Stimulated activated CD4-positive, alpha-beta T cell treated with anti-CD3 and anti-CD28 coated beads, Interleukin-4, amount 100 ng/mL, for 4 hours (primary cell): ENCODE measurements around the gene TSPAN31.

Experiments used
- DNase-seq, 2 experiments: peaks; one replicate each; pipeline ENCODE4 v3.0.0-alpha.2; 2020

TSPAN31 gene

DNA sequence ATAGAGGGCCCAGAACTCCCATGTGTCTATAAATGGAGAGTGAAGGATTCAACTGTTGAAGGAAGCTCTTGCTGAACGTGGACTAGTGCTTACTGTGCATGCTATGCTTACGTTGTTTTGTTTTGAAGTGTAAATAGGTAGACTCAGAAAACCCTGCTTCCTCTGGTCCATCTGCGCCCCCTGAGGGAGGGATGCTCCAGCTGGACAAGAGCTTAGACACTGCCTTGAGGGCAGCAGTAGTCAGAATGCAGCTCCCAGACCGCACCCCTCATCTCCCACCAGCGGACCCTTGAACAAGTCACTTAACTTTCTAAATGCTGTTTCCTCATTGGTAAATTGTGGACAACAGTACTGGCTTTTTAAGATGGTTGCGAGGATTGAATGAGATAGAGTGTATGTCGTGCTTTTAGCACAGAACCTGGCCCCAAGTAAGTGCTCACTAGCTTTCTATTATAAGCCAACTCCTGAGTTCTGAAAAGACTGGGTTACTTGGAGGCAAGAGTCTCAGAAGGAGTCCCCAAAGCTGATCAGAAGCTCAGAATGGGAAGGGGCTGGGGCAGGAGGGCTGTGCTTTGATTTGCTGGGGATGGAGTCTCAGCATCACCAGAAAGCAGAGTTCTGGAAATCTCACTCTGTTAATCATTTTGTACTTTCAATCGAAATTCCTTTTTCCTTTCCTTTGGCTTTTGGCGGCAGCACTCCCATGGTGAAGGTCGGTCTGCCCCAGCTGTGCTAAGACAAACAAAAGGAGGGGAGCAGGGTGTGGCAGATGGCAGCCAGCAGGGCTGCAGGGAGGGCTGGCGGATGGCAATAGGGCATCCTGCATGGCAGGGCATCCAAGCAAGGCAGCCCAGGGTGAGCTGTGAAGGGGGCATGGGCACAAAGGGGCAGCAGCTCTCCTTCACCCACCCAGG lies 21.9 kb upstream of the TSPAN31 start:
- no peak for DNase-seq

DNA sequence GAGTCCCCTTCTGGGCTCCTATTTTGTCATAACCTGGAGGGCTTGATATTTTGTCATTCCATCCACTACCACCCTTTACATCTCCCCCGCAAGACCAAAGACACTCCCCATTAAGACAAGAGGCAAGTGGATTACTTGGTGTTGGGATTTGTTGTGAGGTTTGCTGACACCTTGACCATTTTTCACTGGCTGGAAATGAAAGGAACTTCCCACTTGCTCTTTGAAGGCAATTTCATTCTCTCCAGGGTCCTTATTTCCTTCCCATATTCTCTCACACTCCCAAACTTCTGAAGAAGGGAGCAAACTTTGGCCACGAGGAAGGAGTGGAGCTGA lies 21.2 kb upstream of the TSPAN31 start:
- DNase-seq: no peak

DNA sequence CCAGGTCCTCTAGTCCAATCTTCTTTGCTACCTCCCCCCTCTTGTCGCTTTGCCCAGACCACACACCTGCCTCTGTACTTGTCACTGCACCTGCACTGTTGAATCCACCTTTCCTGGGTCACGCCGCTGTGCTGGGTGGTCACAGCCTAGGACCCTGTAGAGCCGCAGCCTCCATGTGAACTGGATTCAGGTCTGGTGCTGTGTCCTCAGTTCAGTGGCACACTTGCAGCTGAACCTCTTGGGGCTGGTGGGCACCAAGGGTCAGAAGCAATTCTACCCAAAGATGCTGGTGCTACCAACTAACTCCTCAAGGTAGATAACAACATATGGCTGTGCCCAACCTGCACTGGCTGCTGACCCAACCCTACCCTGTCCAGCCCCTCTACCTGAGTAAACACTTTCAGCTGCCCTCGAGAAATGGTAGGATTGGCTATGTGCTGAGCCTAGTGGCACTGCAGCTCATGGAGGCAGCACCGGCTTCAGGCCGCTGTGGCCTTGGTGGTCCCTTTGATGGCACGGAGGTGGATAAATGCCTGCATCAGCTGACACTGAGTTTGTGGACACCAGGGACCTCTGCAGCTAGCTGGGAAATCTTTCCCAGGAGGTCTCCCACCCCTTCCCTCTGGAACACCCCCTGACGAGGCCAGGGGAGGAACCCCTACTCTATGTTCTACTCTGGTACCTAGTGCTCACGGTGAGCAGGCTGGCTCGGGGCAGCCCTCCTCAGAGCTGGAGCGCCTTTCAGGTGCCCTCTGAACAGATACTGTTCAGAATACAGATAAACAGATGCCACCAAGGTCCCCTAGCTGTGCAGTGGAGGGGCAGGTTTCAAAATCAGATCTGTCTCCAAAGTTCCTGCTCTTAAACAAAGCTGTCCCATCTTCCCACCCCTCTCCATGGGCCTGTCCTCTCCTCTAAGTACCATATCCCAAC lies 20.6 kb upstream of the TSPAN31 start:
- DNase-seq: no peak

DNA sequence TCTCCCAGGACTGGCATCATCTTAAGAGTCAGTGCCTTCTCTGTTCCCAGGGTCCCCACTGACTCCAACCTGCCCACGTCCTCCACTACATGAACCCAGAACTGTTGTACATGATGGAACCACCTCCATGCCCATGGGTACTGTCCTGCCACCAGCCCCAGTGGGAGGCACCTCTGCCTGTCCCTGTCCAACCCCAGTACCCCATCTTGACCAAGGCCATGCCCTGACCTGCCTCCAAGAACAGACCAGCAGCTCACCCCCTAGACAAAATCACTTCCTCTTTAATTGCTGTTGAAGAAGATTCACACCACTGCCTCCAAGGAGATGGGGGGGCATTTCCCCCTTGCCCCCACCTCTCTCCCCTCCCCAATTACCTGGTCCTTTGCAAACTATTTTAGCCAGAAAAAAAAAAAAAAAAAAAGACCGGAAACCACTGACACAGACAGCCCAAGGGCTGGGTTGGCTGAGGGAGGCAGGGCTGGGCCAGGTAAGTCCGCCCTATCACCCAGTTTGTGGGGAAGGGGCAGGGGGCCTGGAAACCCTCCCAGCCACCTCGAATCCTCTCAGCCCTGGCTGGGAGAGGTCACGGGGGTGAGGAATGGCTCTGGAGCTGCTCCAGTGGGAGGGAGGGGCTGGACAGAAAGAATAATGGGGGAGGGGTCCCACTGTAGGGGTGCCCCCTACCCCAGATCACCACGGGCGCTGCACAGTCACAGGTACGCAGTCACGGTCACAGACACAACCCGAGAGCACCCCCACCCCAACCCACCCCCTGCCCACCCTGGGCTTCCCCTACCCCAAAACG lies 19.7 kb upstream of the TSPAN31 start:
- no peak for DNase-seq

DNA sequence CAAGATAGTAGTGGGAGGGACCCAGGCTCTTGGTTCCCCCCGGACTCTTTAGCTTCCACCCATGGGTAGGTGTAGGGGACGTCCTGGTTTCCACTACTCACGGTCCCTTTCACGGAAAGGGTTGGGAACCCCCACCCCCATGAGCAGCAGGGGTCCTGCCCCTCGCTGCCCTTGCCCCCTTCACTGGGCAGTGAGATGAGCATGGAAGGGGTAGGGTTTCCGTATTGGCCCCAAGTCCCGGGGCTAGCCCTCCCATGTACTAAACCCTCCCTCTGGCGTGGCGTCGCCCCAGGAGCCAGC lies 19.0 kb upstream of the TSPAN31 start:
- DNase-seq: no peak

DNA sequence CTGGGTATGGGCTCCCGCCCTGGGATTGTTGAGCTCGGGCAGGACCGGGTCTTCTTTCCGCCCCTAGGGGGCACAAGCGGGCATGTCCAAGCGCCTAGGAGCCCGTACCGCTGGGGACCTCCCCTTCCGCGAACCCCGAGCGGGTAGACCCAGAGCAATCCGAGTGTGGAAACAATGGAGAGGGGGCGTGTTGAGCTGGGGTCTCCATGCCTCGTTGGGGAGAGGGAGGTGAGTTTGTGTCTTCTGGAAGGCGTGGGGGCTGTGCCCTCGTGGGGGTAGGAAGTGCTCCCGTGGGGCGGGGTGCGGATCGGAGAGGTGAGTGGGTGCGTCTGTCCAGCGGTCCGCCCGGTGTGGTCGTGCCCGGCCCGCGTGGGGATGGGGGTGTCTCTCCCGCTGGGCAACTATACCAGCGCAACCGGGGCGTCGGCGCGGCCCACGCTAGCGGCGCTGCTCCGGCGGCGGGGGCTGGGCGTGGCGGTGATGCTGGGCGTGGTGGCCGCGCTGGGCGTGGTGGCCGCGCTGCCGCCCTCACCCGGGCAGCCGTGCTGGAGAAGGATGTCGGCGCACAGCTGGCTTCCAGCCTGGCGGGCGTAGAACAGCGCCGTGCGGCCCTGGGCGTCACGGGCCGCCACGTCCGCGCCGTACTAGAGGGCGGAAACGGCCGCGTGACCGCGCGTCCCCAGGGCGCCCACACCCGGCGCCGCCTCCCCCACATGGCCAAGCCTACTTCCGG lies 18.5 kb upstream of the TSPAN31 start:
- DNase-seq: no peak

DNA sequence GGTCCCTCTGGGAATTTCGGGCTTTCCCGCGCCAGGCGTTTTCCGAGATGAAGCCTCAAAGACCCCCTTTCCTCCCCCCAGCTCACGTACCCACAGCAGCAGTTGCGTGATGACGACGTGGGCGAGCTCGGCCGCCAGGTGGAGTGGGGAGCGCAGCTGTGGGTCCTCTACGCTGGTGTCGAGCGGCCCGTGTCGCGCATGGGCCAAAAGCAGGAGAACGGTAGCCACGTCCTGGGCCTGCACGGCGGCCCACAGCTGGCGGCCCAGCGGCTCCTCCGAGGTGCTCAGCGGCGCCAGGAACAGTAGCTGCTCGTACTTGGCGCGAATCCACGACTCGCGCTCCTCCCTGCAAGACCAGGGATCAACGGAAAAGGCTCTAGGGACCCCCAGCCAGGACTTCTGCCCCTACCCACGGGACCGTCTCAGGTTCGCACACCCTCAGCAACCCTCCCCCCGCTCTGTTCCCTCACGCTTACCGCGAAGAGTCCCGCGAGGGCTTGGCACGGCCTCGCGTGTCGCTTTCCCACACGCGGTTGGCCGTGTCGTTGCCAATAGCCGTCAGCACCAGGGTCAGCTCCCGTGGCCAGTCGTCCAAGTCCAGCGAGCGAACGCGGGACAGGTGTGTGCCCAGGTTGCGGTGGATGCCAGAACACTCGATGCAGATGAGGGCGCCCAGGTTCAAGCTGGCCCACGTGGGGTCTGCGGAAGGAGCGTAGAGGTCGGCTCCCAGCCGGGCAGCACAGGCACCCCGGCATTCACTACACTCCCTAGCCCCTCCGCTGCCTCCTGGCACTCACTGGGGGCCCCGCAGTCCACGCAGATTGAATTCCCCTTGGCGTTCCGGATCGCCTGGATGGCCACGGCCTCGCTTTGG lies 17.7 kb upstream of the TSPAN31 start:
- no peak for DNase-seq

DNA sequence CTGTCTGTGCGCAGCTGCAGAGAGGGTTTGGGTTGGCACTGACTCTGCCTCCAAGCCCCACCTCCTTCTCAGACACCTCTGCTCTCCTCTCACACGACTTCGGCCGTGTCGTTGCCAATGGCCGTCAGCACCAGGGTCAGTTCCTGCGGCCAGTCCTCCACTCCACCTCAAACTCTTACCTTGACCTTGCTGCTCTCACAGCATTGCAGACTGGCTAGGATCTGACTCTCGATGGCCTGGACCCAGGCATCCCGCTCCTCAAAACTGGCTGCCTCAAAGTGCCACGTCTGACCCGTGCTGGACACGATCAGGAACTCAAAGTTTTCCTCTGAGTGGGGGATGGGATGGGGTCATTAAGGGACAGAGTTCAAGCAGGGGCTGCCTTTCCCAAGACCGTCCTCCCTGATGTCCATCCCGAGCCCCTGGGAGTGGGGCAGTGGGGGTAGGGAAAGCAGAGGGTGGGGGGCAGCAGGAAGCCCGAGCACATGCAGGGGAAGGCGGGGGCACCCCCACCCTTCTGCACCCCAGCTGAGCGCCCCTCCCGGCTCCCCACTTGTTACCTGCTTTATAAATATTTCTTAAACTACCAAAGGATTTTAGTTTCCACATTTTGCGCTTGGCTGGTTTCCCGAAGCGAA lies 17.0 kb upstream of the TSPAN31 start:
- no peak for DNase-seq

DNA sequence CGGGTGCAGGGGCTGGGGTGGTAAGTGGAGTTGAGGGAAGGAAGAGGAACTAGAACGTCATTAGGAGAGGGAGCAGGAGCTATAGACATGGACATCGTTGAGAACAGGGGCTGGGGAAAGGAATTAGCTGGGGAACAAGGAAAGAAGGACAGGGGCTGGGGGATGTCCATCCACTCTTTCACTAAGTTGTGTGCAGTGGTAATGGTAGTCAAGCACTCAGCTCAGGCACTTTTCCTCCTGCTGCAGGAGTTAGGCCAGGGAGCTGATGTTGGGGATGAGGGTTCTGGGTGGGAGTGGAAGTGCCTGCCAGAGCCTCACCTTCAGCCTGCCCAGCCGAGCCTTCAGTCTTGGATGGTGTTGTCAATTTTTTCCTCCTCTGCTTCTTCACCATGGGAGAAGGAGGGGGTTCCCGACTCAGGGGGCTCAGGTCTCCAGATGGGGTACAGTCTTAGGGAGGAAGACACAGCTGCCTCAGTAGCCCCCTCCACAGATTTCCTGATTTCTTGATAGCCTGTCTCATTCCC lies 15.5 kb upstream of the TSPAN31 start:
- no peak for DNase-seq

DNA sequence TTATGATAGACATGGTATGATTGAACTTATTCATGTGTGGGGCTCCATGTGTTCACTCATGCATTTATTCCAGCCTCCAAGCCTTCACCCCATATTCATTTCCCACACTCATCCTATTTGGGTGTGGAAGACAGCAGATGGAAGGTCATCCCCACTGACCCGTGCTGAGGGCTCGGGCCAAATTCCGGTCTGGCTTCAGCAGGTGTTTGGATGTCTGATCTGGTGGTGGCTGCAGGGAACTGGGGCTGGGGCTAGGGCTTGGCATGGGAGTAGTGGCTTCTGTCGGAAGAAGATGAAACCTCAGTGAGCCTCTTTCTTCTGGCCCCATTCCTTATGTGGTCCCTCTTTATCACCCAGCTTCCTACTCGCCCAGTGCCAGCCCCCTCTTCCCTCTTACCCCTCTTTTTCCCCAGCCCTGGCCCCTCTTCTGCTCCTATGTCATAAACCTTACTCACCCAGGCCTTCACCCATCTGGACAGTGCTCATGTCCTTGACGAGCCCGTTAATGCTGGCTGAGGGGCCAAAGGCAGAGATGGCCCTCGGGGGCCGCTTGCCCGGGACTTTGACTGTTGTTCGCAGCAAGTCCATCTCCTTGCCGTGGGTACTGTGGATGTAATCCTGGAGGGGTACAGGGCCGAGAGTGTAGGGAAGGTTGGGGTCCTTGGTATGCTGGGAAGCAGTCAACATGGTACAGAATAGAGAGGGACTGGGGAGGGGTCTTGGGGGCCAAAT lies 14.3 kb upstream of the TSPAN31 start:
- DNase-seq: no peak

DNA sequence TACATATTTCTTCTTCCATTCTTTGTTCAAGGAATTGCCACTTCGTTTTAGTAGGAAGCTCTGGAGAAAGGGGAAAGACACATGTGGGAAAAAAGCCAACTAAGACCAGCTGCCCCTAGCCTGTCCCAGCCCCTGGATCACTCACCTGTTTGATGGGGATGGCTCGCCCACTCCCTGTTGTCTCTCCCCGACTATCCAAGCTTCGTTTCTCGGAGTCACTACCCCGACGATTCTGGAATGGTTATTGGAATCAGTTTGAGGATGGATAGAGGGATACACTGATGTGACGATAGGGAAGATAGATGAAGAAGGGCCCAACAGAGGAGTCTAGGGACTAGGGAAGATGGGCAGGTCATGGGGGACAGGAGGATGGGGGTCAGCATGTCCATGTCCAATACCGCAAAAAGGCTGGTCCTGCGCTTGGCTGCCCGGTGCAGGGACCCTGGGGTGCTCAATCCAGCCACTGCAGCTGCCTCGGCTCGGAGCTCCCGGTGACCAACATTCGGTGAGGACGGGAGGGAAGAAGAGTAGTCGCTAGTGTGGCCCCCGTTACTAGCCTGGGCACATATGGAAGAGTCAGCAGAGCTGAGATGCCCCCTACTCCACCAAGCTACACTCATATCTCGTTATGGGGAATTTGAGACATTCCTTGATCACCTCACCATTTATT lies 13.3 kb upstream of the TSPAN31 start:
- no peak for DNase-seq

DNA sequence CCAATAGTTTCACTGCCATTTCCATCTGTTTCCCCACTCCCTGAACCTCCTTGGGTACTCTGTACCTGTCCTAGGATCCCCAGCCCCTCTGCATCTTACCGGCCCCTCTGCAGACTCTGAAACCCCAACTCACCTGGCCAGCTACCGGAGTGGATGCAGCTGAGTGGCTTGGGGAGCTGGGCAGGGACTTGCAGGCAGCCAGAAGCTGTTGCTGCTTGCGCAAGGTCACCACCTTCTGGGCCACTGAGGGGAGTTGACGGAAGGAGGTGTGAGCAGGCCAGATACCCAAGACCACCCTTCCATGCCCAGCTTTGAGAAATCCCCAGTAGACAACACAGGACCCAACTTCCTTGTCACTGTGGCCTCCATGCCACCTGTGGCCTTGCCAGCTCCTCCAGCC lies 12.6 kb upstream of the TSPAN31 start:
- no peak for DNase-seq

DNA sequence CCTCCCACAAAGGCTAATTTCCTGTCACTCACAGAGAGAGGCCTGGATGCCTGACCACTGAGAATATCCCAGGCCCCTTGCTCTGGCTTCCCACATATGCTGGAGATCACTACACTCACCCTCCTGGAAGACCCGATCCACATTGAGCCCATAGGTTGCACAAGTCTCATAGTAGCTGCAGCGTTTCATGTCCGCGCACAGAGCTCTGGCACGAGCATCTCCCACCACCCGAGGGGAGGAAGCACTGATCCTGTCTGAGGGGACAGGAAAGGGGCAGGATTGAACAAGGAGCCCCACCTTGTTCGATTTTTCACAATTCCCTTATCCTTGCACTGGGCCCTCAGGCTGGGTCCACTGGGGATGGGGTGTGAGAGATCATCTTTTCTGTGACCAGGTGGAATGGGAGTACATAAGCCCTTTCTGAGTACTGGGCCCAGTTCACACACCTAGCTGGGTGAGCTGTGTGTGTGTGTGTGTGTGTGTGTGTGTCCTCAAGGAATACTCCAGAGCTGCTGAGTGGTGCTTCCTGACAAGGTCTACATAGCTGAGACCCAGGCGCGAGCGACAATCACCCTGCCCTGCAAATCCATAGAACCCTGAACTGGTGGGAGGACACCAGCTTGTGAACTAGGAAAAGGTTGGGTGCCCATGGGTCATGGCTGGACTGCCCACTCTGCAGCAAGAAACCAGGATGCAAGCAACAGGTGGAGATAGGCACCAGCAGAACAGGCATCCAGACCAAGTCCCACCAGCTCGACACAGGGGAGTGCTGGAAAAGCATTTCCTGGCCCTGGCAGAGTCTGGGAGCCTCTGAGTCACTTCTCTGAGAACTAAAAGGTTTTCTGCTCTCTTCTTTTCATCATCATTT lies 11.9 kb upstream of the TSPAN31 start:
- DNase-seq: no peak

DNA sequence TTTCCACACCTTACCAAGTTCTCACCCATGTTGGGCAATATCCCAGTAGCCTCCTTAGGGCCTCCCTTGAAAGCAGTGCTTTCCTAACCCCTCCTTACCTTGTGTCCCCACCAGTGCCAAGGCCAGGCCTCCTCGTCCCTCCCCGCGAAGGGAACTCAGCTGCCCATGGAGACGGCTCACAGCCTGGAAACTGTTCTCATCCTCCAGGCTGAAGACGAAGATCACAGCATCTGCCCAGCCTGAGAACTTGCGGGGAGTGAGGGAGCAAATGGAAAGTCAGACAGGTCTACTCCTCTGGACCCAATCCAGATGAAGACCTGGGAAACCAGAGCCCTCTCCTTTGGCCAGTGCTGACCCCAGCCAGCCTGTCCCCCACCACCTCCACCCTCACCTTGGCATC lies 10.9 kb upstream of the TSPAN31 start:
- no peak for DNase-seq

DNA sequence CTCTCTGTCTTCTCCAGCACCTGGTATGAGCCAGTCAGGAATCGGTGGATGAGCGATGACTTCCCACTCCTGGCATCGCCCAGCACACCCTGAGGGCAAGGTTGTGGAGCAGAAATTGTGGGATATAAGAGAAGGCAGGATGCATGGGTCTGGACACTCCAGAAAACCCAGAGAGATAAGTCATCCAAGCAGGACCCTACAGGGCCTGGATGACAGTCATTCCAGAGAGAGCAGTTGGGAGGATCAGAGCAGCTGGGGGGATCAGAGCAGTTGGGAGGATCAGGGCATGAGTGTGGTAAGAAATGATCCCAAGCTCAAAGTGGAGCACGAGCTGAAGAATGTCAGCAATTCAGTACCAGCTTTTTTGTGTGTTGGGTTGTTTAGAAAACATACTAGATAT lies 10.2 kb upstream of the TSPAN31 start:
- no peak for DNase-seq

DNA sequence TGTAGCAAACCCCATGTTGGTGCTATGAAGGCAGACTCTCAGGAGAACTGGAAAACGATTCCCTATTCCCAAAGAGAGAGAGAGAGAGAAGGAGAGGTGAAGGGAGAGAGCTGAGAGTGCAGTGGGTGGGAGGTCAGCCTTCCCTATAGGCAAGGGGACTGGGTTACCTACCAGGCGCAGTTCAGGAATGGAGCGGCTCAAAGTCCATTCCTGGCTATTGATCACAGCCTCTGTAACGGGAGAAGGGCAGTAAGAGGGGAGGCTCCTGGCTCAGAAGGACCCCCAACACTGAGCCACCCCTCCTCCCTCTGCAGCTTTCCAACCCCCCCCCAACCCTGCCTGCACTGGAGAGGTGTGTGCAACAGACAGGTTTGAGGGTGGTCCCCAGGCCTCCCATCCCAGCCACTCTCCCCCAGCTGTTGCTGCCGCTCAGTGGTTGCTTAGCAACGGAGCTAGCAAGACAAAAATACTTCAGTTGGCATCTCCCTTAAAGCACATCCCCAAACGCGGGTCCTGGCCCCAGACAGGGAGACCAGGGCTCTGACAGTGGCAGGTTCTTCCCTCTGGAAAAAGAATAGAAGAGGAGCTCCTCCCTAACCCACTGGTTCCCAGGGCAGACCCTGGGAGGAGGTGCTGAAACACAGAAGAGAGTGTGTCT lies 9.5 kb upstream of the TSPAN31 start:
- no peak for DNase-seq

DNA sequence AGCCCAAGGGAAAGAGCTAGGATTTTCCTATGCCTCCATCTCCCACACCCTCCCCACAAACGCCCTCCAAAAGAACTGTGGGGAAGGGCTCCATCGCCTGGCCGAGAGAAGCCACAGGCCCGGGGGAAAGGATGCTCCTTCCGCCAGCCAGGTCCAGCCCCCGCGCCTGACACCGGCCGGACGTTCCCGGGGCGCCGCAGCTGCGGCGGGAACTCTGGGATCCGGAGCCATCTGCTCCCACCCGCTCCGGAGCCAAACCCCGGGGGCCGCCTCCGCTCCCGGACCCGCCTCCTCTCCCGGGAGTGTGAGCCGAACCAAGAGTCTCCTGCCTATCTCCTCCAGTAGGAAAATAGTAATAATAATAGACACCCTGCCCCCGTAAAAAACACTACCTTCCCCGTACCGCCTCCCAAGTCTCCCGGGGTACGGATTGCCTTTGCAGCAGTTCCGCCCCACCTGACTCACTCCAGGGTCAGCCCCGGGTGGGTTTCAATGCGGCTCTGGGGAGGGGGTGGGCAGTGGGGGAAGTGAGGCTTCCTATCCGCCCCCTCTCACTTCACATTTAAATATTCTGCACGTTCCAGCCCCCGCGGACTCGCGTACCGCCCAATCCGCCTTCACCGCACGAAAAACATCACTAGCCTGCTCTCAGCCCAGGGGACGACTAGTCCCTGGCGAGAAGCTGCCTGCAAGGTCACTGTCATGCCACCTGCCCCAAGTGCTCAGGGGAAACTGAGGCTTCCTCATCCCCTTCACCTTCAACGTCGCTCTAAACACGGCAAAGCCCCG lies 8.7 kb upstream of the TSPAN31 start:
- no peak for DNase-seq
